Coronary artery (tissue), 2 donors: Measurements from ENCODE around the gene MYH7B.

Experiments used
- DNase-seq: peaks from one replicate; pipeline ENCODE4 v3.0.0-alpha.2; 2017; ENCODE audit warnings: low spot score
- H3K27ac ChIP-seq, 2 donors: fragments of 200-600 bp; sonication (generic); one replicate each; pipeline ENCODE4 v1.5.1; 2016 to 2019
- H3K4me3 ChIP-seq: fragments of 200-600 bp; sonication (generic); 2 replicates; pipeline ENCODE4 v1.5.1; 2016; ENCODE audit warnings: mild to moderate bottlenecking, moderate library complexity
- TF ChIP-seq, protein P1 (sequence below): fragments of 200-600 bp; sonication (generic); IDR thresholded peaks from one replicate; pipeline ENCODE4 v1.5.1; 2019; ENCODE audit warnings: antibody characterized with exemption

Gene MYH7B

DNA sequence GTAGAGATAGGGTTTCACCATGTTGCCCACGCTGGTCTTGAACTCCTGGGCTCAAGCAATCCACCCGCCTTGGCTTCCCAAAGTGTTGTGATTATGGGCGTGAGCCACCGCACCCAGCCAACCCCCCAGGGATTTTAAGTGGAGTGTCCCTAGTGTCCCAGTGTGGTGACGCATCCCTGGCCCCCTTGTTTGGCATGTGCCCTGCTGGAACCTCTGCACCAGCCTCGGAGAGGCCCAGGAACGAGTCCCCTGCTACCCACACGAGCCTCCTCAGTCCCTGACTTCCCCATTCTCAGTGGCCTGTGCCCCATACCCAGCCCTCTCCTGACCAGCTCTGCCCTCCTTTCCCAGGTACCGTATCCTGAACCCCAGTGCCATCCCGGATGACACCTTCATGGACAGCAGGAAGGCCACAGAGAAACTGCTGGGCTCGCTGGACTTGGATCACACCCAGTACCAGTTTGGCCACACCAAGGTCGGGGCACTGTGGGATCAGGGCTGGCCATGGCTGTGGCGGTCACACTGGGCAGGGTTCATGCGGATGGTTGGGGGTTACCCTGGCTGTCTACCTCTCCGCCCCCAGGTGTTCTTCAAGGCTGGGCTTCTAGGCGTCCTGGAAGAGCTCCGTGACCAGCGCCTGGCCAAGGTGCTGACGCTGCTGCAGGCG, 37.2 kb downstream of the MYH7B start:
- Histone ChIP-seq H3K27ac (no peak overlapping the region), H3K4me3 (no peak overlapping the region)
- DNase-seq = no peak
- TF ChIP-seq, protein P1, sequence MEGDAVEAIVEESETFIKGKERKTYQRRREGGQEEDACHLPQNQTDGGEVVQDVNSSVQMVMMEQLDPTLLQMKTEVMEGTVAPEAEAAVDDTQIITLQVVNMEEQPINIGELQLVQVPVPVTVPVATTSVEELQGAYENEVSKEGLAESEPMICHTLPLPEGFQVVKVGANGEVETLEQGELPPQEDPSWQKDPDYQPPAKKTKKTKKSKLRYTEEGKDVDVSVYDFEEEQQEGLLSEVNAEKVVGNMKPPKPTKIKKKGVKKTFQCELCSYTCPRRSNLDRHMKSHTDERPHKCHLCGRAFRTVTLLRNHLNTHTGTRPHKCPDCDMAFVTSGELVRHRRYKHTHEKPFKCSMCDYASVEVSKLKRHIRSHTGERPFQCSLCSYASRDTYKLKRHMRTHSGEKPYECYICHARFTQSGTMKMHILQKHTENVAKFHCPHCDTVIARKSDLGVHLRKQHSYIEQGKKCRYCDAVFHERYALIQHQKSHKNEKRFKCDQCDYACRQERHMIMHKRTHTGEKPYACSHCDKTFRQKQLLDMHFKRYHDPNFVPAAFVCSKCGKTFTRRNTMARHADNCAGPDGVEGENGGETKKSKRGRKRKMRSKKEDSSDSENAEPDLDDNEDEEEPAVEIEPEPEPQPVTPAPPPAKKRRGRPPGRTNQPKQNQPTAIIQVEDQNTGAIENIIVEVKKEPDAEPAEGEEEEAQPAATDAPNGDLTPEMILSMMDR = no peak

DNA sequence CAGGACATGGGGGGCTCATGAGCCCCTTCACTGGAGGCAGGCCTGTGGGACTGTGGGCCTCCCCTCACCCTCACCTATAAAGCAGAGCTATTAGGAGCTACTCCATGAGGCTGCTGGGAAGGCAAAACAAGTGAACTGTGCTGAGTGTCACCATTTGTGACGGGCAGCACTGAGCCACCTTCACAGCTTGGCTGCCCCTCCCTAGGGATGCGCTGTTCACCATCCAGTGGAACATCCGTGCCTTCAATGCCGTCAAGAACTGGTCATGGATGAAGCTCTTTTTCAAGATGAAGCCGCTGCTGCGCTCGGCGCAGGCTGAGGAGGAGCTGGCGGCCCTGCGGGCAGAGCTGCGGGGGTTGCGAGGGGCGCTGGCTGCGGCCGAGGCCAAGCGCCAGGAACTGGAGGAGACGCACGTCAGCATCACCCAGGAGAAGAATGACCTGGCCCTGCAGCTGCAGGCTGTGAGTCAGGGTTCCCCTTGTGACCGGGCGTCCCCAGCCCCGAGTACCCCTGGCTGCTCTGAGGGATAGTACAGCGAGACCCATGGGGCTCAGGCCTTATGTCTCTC, 38.4 kb downstream of the MYH7B start:
- DNase-seq = no peak
- no peak overlapping the region for H3K4me3 ChIP-seq
- TF ChIP-seq, protein P1 = no peak
- no peak overlapping the region for H3K27ac ChIP-seq

DNA sequence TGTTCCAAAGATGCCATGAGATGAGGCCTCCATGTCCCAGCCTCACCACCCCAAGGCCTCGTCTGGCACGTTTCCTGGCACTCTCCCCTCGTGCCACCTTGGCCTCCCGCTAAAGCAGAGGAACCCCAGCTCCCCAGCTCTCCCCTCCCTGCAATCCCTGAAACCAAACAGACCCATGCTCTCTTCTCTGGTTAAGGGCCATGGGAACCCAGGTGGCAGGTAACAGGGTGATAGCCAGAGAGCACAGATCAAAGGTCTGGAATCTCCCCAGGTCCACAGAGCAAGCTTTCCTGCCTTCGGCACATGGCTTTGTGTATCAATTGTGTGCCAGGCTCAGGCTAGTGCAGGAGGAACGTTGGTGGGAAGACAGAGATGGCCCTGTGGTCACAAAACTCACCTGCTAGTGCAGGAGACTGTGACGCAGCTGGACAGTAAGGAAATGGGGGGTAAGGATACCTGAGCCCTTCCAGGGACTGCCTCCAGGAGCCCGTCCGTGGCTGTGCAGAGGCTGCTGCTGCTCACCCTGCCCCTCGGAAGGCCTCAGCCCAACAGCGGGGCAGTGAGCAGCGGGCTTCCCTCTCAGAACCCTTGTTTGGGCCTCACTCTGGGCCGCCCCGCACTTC, 39.0 kb downstream of the MYH7B start:
- TF ChIP-seq, protein P1 = no peak
- Histone ChIP-seq H3K27ac (no peak overlapping the region), H3K4me3 (no peak overlapping the region)
- no peak for DNase-seq

DNA sequence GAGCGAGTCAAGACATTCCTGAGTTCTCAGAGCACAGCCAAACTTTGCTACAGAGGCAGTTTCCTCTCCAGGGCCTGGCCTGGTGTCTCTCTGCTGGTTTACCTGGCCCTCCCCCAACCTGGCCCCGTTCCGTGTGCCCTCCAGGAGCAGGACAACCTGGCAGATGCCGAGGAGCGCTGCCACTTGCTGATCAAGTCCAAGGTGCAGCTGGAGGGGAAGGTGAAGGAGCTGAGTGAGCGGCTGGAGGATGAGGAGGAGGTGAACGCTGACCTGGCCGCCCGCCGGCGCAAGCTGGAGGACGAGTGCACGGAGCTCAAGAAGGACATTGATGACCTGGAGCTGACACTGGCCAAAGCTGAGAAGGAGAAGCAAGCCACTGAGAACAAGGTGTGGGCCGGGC, 39.5 kb downstream of the MYH7B start:
- Histone ChIP-seq H3K4me3 (no peak overlapping the region), H3K27ac (no peak overlapping the region)
- DNase-seq = no peak
- TF ChIP-seq, protein P1 = no peak

DNA sequence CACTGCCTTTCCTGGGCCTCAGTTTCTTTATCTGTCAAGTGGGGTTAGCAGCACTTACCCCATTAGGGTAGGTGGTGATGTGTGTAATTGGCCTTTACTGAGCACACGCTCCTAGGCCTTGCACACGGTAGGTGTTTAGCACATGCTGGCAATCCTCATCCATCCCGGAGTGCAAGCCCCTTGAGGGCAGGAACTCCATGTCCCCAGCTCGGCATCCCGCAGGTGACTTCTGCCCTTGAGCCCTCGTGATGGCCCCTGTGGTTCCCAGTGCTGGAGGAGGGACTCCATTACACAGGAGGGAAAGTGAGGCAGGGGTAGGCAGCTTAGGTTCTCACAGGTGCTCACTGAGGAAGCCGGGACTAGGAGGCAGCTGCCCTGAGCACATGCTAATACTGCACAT, 40.0 kb downstream of the MYH7B start:
- DNase-seq = no peak
- TF ChIP-seq, protein P1 = no peak
- Histone ChIP-seq H3K4me3 (no peak overlapping the region), H3K27ac (no peak overlapping the region)

DNA sequence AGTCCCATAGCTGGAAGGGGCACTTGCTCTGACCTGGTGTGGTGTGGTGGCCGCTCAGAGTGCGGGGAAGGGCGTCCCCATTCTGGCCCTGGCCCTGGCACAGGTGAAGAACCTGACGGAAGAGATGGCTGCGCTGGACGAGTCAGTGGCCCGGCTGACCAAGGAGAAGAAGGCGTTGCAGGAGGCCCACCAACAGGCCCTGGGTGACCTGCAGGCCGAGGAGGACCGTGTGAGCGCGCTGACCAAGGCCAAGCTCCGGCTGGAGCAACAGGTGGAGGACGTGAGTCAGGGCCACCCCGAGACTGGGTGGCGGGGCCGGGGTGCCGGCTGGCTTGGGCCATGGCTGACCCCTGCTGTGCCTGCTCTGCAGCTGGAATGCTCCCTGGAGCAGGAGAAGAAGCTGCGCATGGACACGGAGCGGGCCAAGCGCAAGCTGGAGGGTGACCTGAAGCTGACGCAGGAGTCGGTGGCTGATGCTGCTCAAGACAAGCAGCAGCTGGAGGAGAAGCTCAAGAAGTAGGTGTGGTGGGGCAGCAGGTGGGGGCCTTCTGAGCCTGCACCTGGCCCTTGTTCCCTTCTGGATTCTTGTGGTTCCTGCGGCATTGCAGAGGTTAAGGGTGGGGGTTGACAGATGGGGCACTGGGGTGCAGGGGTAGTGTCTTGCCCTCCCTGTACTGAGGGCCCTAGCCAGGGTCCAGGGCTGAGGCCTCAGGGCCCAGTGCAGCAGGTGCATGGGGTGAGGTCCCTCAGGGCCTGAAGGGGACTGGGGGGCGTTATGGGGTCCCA, 40.8 kb downstream of the MYH7B start:
- DNase-seq = no peak
- TF ChIP-seq, protein P1 = no peak
- Histone ChIP-seq H3K27ac (no peak overlapping the region), H3K4me3 (no peak overlapping the region)
